WERI-Rb-1 (cell line): Measurements from ENCODE around the gene SMARCA4.

Source experiments
- DNase-seq: peaks from one replicate; pipeline ENCODE4 v3.0.0-alpha.2; 2020
- H3K27ac ChIP-seq: fragments of 250-450 bp; sonication (Bioruptor Pico); 2 replicates; pipeline ENCODE4 v1.5.1; 2020; ENCODE audit warnings: mild to moderate bottlenecking, moderate library complexity
- H3K27me3 ChIP-seq: fragments of 250-450 bp; sonication (Bioruptor Pico); 2 replicates; pipeline ENCODE4 v1.5.1; 2021; ENCODE audit warnings: mild to moderate bottlenecking, low read depth, moderate library complexity; ENCODE audit not compliant: insufficient read depth, severe bottlenecking
- H3K36me3 ChIP-seq: fragments of 250-450 bp; sonication (Bioruptor Pico); 2 replicates; pipeline ENCODE4 v1.5.1; 2020; ENCODE audit warnings: mild to moderate bottlenecking, moderate library complexity
- H3K4me3 ChIP-seq: 2 replicates; pipeline ENCODE4 v1.5.1; 2011; ENCODE audit warnings: low read depth, mild to moderate bottlenecking, control low read depth, low read length
- H3K9me3 ChIP-seq: fragments of 250-450 bp; sonication (Bioruptor Pico); 2 replicates; pipeline ENCODE4 v1.5.1; 2021; ENCODE audit warnings: mild to moderate bottlenecking, moderate library complexity; ENCODE audit not compliant: severe bottlenecking
- CTCF ChIP-seq: IDR thresholded peaks from 2 replicates; pipeline ENCODE4 v1.5.1; 2011; ENCODE audit warnings: low read depth, mild to moderate bottlenecking, control low read depth, inconsistent platforms, low read length

SMARCA4 gene

GRCh38 chr19:10916602-10917001 lies 44.2 kb upstream of the SMARCA4 start:
- Histone ChIP-seq H3K4me3 (no peak overlapping the region), H3K36me3 (peaks cover 82% of the 10 kb centered on the region)
- TF ChIP-seq CTCF: no peak

GRCh38 chr19:10918359-10918758 lies 42.5 kb upstream of the SMARCA4 start:
- no peaks in the 10 kb centered on the region for H3K27me3 ChIP-seq
- no peak for TF ChIP-seq CTCF
- H3K27ac ChIP-seq: peak overlapping the region; percentile 85
- H3K4me3 ChIP-seq: no peak overlapping the region
- peak; percentile 92 for DNase-seq
- peaks cover 83% of the 10 kb centered on the region for H3K36me3 ChIP-seq
- H3K9me3 ChIP-seq: no peaks in the 10 kb centered on the region

More at GRCh38 chr19:10916602-10917001, 44.2 kb upstream of the SMARCA4 start:
- no peaks in the 10 kb centered on the region for H3K27me3 ChIP-seq
- no peak for DNase-seq
- H3K9me3 ChIP-seq: no peaks in the 10 kb centered on the region
- no peak overlapping the region; the same call in 1 of the 2 replicates for H3K27ac ChIP-seq

GRCh38 chr19:10919352-10920287 lies 41.2 kb upstream of the SMARCA4 start:
- no peaks in the 10 kb centered on the region for H3K27me3 ChIP-seq
- DNase-seq: no peak
- no peak overlapping the region for H3K4me3 ChIP-seq
- no peak for TF ChIP-seq CTCF
- peak overlapping the region; percentile 85 for H3K27ac ChIP-seq
- no peaks in the 10 kb centered on the region for H3K9me3 ChIP-seq
- H3K36me3 ChIP-seq: peaks cover 84% of the 10 kb centered on the region

GRCh38 chr19:10920288-10920655 lies 40.6 kb upstream of the SMARCA4 start:
- no peak for TF ChIP-seq CTCF
- Histone ChIP-seq H3K4me3 (no peak overlapping the region), H3K9me3 (no peaks in the 10 kb centered on the region), H3K36me3 (peaks cover 80% of the 10 kb centered on the region), H3K27me3 (no peaks in the 10 kb centered on the region), H3K27ac (peak overlapping the region; percentile 85)
- DNase-seq: no peak

- Histone ChIP-seq H3K27ac (peak overlapping the region; percentile 85; the same call in 1 of the 2 replicates), H3K36me3 (peaks cover 77% of the 10 kb centered on the region)
- no peak for DNase-seq
These were observed 40.0 kb upstream of the SMARCA4 start for GRCh38 chr19:10920781-10921180.

More at GRCh38 chr19:10920781-10921180, 40.0 kb upstream of the SMARCA4 start:
- H3K27me3 ChIP-seq: no peaks in the 10 kb centered on the region
- H3K9me3 ChIP-seq: no peaks in the 10 kb centered on the region
- no peak overlapping the region for H3K4me3 ChIP-seq
- TF ChIP-seq CTCF: no peak
